ENCODE results near the gene SULT1B1. TPM values are rescaled to one million over a fixed set of nuclear protein-coding genes. Genes with fewer than 3 reads are reported as not detected.

The SULT1B1 gene
- total and polyA plus RNA-seq, 2 experiments from 2014 or later = 10.7 to 53.8 TPM

GRCh38 chr4:69782651-69783310, 22.4 kb upstream of the SULT1B1 start:
- no peaks in the 10 kb centered on the region for H3K36me3 ChIP-seq (replicated peaks; ENCODE audit: insufficient read depth, low read depth)
- no peaks in the 10 kb centered on the region for H3K27me3 ChIP-seq
- DNase-seq (ENCODE audit: low spot score) = peak; percentile 5
- no peak overlapping the region for H3K27ac ChIP-seq
- H3K79me2 ChIP-seq = no peaks in the 10 kb centered on the region
- H2AFZ ChIP-seq = no peak overlapping the region
- TF ChIP-seq EZH2phosphoT487 (IDR thresholded peaks at IDR 0.05; ENCODE audit: low read depth, severe bottlenecking, unreplicated experiment) = no peak
- TF ChIP-seq CTCF (IDR thresholded peaks at IDR 0.05; ENCODE audit: poor library complexity) = no peak
- TF ChIP-seq EZH2 (IDR thresholded peaks at IDR 0.05; ENCODE audit: borderline replicate concordance) = no peak
- H3K4me1 ChIP-seq (ENCODE audit: insufficient read depth) = peaks cover 10% of the 10 kb centered on the region
- no peaks in the 10 kb centered on the region for H4K20me1 ChIP-seq (ENCODE audit: insufficient read depth, poor library complexity, severe bottlenecking)
- no peaks in the 10 kb centered on the region for H3K9me2 ChIP-seq (replicated peaks; ENCODE audit: insufficient read depth)
- no peak overlapping the region for H3K4me3 ChIP-seq
- no peaks in the 10 kb centered on the region for H3K9me3 ChIP-seq (ENCODE audit: low read depth)
- no peak overlapping the region for H3K4me2 ChIP-seq
- 98% methylated on average over 14 of the region's 15 CpGs for WGBS (ENCODE audit: low lambda C conversion rate, missing lambda C conversion rate)

DNA sequence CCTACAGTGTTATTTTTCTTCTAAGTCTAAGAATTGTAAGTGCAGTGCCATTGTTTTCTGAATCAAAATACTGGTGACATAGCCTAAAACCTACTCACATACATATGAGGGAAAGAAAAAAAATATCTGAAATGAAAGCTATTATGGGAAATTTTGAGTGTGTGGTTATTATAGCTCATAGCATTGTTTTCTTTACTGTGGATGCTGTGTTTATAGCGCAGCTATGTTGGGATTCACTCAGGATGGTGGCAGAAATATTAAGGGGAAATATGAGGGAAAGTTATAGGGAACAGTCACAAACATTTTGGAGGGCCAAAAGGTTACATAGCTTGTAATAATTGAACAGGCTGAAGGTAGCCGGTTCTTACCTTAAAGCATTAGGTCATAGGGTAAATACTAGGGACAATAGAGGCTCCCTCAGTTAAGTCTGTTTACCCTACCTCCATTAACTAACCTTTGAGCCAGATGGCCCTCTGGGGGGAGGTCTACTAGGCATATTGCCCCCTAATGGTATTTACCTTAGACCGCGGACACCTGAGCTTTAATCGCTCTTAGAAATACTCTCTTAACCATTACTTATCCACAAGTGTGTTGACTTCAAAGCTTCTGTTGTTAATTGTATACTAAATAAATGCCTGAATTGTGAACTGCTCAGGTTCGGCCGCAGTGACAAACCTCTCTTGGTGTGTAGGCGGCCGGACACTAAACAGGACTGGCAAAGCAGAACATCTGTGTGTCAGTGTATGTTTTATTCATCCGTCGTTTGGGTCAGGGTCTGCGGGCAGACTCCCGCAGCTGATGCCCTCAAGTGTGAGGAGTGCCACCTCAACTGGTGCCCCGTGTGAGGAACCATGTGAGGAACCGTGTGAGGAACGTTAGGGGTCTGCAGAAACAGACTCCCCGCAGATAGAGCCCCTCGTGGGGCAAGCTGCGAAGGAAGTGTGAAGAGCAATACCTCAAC, 21.3 kb upstream of the SULT1B1 start:
- peak overlapping the region; percentile 61 for H3K27ac ChIP-seq
- H3K9me3 ChIP-seq (ENCODE audit: low read depth) = no peaks in the 10 kb centered on the region
- no peaks in the 10 kb centered on the region for H3K27me3 ChIP-seq
- peak overlapping the region; percentile 25 for H3K4me2 ChIP-seq
- H3K4me1 ChIP-seq (ENCODE audit: insufficient read depth) = peaks cover 11% of the 10 kb centered on the region
- no peak overlapping the region for H3K4me3 ChIP-seq
- H3K36me3 ChIP-seq (replicated peaks; ENCODE audit: insufficient read depth, low read depth) = no peaks in the 10 kb centered on the region
- H3K9me2 ChIP-seq (replicated peaks; ENCODE audit: insufficient read depth) = no peaks in the 10 kb centered on the region
- peak; percentile 31 for DNase-seq (ENCODE audit: low spot score)
- TF ChIP-seq EZH2 (IDR thresholded peaks at IDR 0.05; ENCODE audit: borderline replicate concordance) (no peak), CTCF (IDR thresholded peaks at IDR 0.05; ENCODE audit: poor library complexity) (no peak), EZH2phosphoT487 (IDR thresholded peaks at IDR 0.05; ENCODE audit: low read depth, severe bottlenecking, unreplicated experiment) (no peak)
- no peaks in the 10 kb centered on the region for H4K20me1 ChIP-seq (ENCODE audit: insufficient read depth, poor library complexity, severe bottlenecking)
- WGBS (ENCODE audit: low lambda C conversion rate, missing lambda C conversion rate) = 70% methylated on average over 19 of the region's 19 CpGs
- H2AFZ ChIP-seq = peak overlapping the region; percentile 12
- no peaks in the 10 kb centered on the region for H3K79me2 ChIP-seq

GRCh38 chr4:69780141-69780540, 19.7 kb upstream of the SULT1B1 start:
- H2AFZ ChIP-seq = peak overlapping the region; percentile 27
- TF ChIP-seq EZH2phosphoT487 (IDR thresholded peaks at IDR 0.05; ENCODE audit: low read depth, severe bottlenecking, unreplicated experiment) = no peak
- TF ChIP-seq CTCF (IDR thresholded peaks at IDR 0.05; ENCODE audit: poor library complexity) = no peak
- TF ChIP-seq EZH2 (IDR thresholded peaks at IDR 0.05; ENCODE audit: borderline replicate concordance) = no peak
- H3K79me2 ChIP-seq = no peaks in the 10 kb centered on the region
- H3K27ac ChIP-seq = peak overlapping the region; percentile 1
- no peak overlapping the region for H3K4me3 ChIP-seq
- H3K4me1 ChIP-seq (ENCODE audit: insufficient read depth) = peaks cover 22% of the 10 kb centered on the region
- H3K9me3 ChIP-seq (ENCODE audit: low read depth) = no peaks in the 10 kb centered on the region
- no peaks in the 10 kb centered on the region for H3K27me3 ChIP-seq
- no peaks in the 10 kb centered on the region for H3K9me2 ChIP-seq (replicated peaks; ENCODE audit: insufficient read depth)
- H4K20me1 ChIP-seq (ENCODE audit: insufficient read depth, poor library complexity, severe bottlenecking) = no peaks in the 10 kb centered on the region
- H3K4me2 ChIP-seq = no peak overlapping the region
- no peaks in the 10 kb centered on the region for H3K36me3 ChIP-seq (replicated peaks; ENCODE audit: insufficient read depth, low read depth)
- no peak for DNase-seq (ENCODE audit: low spot score)
- WGBS (ENCODE audit: low lambda C conversion rate, missing lambda C conversion rate) = 88% methylated on average over 1 of the region's 1 CpG

All from hepatocyte (in vitro differentiated cells).